ENCODE data around the gene COL6A1.

COL6A1 gene

DNA sequence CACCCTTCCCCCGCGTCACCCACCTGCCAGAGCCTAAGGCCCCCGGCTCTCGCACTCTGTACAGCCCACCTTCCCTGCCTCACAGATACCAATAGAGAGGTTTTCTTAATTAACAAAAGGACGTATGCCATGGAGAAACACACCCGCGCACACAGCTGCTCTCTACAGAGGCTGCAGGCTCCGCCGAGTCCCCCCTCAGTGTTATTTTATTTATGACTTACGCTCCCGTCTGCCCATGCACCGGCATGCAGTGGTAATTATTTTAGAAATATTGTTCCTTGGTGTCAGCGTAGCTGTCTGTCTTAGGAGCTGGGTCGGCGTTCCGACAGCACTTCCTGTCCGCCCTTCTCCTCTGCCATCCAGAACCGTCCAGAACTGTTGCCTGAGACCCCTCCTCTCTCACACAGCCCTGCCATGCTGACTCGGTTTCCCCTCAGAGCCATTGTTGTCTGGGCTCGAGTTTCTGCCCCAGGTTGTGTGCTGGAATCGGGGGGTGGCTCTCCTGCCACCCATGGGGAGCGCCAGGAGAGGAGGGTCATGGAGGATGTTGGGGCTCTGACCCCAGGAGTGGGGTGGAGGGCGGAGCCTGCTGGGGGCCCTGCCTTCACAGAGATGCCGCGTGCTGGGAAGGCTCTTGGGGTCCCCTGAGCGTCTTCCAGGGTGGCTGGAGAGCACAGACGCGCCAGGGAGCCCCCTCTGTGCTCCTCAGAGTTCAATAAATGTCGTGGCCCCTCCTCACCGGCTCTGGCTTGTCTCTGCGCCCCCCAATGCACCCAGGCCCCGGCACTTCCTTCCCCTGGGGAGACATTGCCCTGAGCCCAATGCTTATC lies 39.6 kb upstream of the COL6A1 start:
- no peak for TF ChIP-seq CTCF (IDR thresholded peaks at IDR 0.05; ENCODE audit: low read depth, low read length)
- no peak for DNase-seq (ENCODE audit: low read depth in 2 of 2)
- no peak overlapping the region for H3K4me3 ChIP-seq (replicated peaks in 1 of 2; ENCODE audit: low read depth in 2 of 2, low read length in 2 of 2)

DNA sequence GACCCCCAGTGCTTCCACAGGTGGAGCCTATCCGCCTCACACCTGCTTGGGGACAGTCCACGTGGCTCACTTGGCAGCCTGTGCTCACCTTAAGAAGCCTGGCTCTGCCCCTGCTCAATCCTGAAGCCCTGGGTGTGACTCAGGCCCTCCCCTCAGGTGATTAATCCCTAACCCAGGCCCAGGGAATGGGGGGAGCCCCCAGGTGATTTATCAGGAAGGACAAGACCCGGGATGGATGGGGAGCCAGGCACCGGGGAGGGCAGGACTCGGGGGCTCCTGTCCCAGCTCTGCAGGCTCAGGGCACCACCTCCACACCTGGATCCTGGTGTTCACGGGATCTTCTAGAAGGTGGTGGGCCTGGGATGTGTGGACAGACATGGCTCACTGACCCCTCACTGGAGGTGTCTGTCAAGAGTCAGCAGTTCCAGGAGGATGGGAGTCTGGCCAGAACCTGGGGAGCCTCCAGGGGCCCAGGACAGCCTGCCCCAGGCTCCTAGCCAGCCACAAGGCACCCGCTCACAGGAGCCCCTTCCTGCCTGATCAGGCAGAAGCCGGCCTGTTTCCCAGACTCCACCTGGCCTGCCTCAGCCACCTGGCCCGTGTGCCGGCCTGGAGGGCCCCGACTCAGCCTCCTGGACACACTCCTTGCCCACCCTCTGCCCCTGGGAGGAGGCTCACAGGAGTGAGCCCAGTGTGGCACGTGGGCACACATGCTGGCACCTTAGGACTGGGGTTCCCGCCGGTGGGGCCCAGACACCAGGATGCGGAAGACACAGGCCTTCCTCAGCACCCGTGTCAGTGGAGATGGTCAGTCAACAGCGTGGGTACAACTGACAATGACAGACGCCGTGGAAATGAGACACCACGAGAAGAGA lies 38.6 kb upstream of the COL6A1 start:
- DNase-seq (ENCODE audit: low read depth in 2 of 2) = no peak
- TF ChIP-seq CTCF (IDR thresholded peaks at IDR 0.05; ENCODE audit: low read depth, low read length) = no peak
- H3K4me3 ChIP-seq (replicated peaks in 1 of 2; ENCODE audit: low read depth in 2 of 2, low read length in 2 of 2) = no peak overlapping the region

- TF ChIP-seq CTCF (IDR thresholded peaks at IDR 0.05; ENCODE audit: low read depth, low read length) = no peak
- no peak overlapping the region for H3K4me3 ChIP-seq (replicated peaks in 1 of 2; ENCODE audit: low read depth in 2 of 2, low read length in 2 of 2)
- no peak for DNase-seq (ENCODE audit: low read depth in 2 of 2)
These were observed 37.7 kb upstream of the COL6A1 start for GRCh38 chr21:45943630-45944540.

- no peak for DNase-seq (ENCODE audit: low read depth in 2 of 2)
- no peak for TF ChIP-seq CTCF (IDR thresholded peaks at IDR 0.05; ENCODE audit: low read depth, low read length)
- H3K4me3 ChIP-seq (replicated peaks in 1 of 2; ENCODE audit: low read depth in 2 of 2, low read length in 2 of 2) = no peak overlapping the region
These were observed 37.0 kb upstream of the COL6A1 start for GRCh38 chr21:45944601-45945000.

GRCh38 chr21:45945066-45945867 lies 36.3 kb upstream of the COL6A1 start:
- no peak overlapping the region for H3K4me3 ChIP-seq (replicated peaks in 1 of 2; ENCODE audit: low read depth in 2 of 2, low read length in 2 of 2)
- DNase-seq (ENCODE audit: low read depth in 2 of 2) = no peak
- TF ChIP-seq CTCF (IDR thresholded peaks at IDR 0.05; ENCODE audit: low read depth, low read length) = no peak

DNA sequence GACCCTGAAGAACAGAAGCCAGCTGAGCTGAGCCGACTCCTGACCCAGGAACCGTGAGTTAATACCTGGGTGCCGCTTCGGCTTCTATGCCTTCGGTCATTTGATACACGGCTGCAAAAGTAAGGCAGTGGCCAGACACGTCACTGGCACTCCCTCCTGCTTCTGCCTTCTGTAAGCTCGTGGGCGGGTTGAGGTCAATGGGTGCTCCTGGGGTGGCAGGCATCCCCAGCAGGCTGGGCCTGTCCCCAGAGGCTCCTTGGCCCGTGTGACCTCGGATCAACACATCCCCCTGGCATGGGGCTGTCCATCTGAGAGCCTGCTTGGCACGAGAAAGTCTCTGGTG lies 35.7 kb upstream of the COL6A1 start:
- no peak for DNase-seq (ENCODE audit: low read depth in 2 of 2)
- TF ChIP-seq CTCF (IDR thresholded peaks at IDR 0.05; ENCODE audit: low read depth, low read length) = no peak
- no peak overlapping the region for H3K4me3 ChIP-seq (replicated peaks in 1 of 2; ENCODE audit: low read depth in 2 of 2, low read length in 2 of 2)

Measured in cardiac fibroblast (primary cell).